PC-9 (cell line): ENCODE data around the gene ADGRD1. TPM values are rescaled to one million over a fixed set of nuclear protein-coding genes. Genes with fewer than 3 reads are reported as not detected.

Source experiments
- BruUV-seq: library from RNA; stranded (reverse); fragments of 400-500 nt; replicated peaks from 2 replicates; lab custom pipeline; 2021; lab: Mats Ljungman, UMichigan
- CTCF ChIA-PET: fragments of 300-600 bp; sonication (Branson Sonifier 250); formaldehyde crosslinking; loops from one replicate; lab custom pipeline; 2022; ENCODE audit warnings: antibody characterized with exemption; lab: Charles Lee
- POLR2A ChIA-PET: fragments of 300-600 bp; sonication (Branson Sonifier 250); formaldehyde crosslinking; loops from one replicate; lab custom pipeline; 2022; ENCODE audit warnings: antibody characterized with exemption; ENCODE audit not compliant: unreplicated experiment; lab: Charles Lee
- DNase-seq, 2 experiments: peaks; one replicate each; pipeline versions ENCODE4 v3.0.0 to v3.0.0-alpha.2; 2015 to 2022; ENCODE audit warnings: mixed read lengths in 1 of 2
- H2AFZ ChIP-seq: fragments of 200-600 bp; sonication (generic); 2 replicates; pipeline ENCODE4 v1.8.1; 2017; ENCODE audit warnings: antibody characterized with exemption
- H3F3A ChIP-seq: fragments of 200-600 bp; sonication (generic); 2 replicates; pipeline ENCODE4 v1.8.1; 2017; ENCODE audit warnings: antibody characterized with exemption, mild to moderate bottlenecking, low read depth; ENCODE audit not compliant: insufficient read depth
- H3K27ac ChIP-seq: fragments of 200-600 bp; sonication (generic); 2 replicates; pipeline ENCODE4 v1.6.1; 2016; ENCODE audit warnings: mixed run types
- H3K27me3 ChIP-seq: fragments of 200-600 bp; sonication (generic); 2 replicates; pipeline ENCODE4 v1.6.1; 2016; ENCODE audit warnings: low read depth, mixed run types; ENCODE audit not compliant: insufficient read depth
- H3K36me3 ChIP-seq: fragments of 200-600 bp; sonication (generic); 2 replicates; pipeline ENCODE4 v1.6.1; 2016; ENCODE audit warnings: low read depth, mixed run types
- H3K4me1 ChIP-seq: fragments of 200-600 bp; sonication (generic); replicated peaks from 2 replicates; pipeline ENCODE4 v1.6.1; 2016; ENCODE audit warnings: mixed run types; ENCODE audit not compliant: insufficient read depth
- H3K4me2 ChIP-seq: fragments of 200-600 bp; sonication (generic); 2 replicates; pipeline ENCODE4 v1.6.1; 2017; ENCODE audit warnings: mixed run types
- H3K4me3 ChIP-seq: fragments of 200-600 bp; sonication (generic); 2 replicates; pipeline ENCODE4 v1.6.1; 2016; ENCODE audit warnings: mixed run types
- H3K79me2 ChIP-seq: fragments of 200-600 bp; sonication (generic); 2 replicates; pipeline ENCODE4 v1.6.1; 2017; ENCODE audit warnings: low read depth, mixed run types
- H3K9me2 ChIP-seq: fragments of 200-600 bp; sonication (generic); 2 replicates; pipeline ENCODE4 v1.8.1; 2017; ENCODE audit warnings: mild to moderate bottlenecking; ENCODE audit not compliant: insufficient read depth
- H3K9me3 ChIP-seq: fragments of 200-600 bp; sonication (generic); 2 replicates; pipeline ENCODE4 v1.8.1; 2016; ENCODE audit warnings: low read depth; ENCODE audit not compliant: insufficient read depth
- H4K20me1 ChIP-seq: fragments of 200-600 bp; sonication (generic); 2 replicates; pipeline ENCODE4 v1.8.1; 2017; ENCODE audit not compliant: insufficient read depth
- CTCF ChIP-seq: fragments of 200-600 bp; sonication (generic); conservative IDR thresholded peaks from 2 replicates; pipeline ENCODE4 v1.6.1; 2017; ENCODE audit warnings: mixed run types, antibody characterized with exemption, mild to moderate bottlenecking, moderate library complexity
- EZH2 ChIP-seq: fragments of 200-600 bp; sonication (generic); IDR thresholded peaks from 2 replicates; pipeline ENCODE4 v1.8.0; 2017; ENCODE audit warnings: antibody characterized with exemption, low read depth
- intact Hi-C: fragments of 100-400 bp; cut with micrococcal nuclease; formaldehyde crosslinking; loops from one replicate; pipeline ENCODE4 v1.10.0; 2022; ENCODE audit not compliant: unreplicated experiment
- total RNA-seq: library from RNA; stranded (reverse); gene quantifications from 2 replicates; pipeline ENCODE4 v1.2.3, GENCODE V29; 2021

Gene ADGRD1
- total RNA-seq, 1 experiment from 2014 or later, result not detected

DNA sequence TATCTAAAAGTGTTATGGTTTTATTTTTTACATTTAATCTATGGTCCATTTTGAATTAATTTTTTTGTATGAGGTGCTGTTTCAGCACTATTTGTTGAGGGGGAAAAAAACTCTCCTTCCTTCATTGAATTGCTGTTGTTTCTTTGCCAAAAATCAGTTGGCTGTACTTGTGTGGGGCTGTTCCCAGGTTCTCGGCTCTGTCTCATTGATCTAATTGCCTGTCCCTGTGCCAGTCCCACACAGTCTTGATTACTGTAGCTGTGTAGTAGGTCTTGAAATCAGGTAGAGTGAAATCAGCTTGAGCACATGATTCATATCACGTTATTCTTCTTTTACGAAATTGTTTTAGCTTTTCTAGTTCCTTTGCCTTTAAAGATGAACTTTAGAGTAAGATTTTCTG, 109.7 kb downstream of the ADGRD1 start:
- intact Hi-C loops, result no loop called here
- CTCF ChIA-PET, result no interaction called here
- Histone ChIP-seq H3K4me2 (no peak overlapping the region), H3F3A (no peaks in the 10 kb centered on the region), H3K27ac (no peak overlapping the region), H3K9me2 (no peaks in the 10 kb centered on the region), H3K4me3 (no peak overlapping the region), H4K20me1 (no peaks in the 10 kb centered on the region), H2AFZ (no peak overlapping the region), H3K27me3 (peaks cover 94% of the 10 kb centered on the region), H3K4me1 (no peaks in the 10 kb centered on the region), H3K9me3 (no peaks in the 10 kb centered on the region), H3K79me2 (no peaks in the 10 kb centered on the region), H3K36me3 (no peaks in the 10 kb centered on the region)
- POLR2A ChIA-PET, result no interaction called here
- DNase-seq, result no peak
- TF ChIP-seq EZH2 (no peak), CTCF (no peak)
- BruUV-seq, result no TSS peak

DNA sequence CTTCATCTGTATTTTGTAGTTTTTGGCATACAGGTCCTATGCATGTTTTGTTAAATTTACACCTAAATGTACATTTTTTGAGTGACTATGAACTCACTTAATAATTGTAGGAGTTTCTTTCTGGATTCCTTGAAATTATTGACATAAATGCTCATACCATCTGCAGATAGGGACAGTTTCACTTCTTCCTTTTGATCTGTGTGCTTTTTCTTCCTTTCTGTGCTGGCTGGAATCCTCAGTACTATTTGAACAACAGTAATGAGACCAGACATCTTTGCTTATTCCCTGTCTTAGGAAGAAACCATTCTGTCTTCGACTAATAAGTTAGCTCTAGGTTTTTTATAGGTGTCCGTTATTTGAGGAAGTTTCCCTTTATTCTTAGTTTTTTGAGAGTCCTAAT, 110.3 kb downstream of the ADGRD1 start:
- no peaks in the 10 kb centered on the region for H3K9me2 ChIP-seq
- no peaks in the 10 kb centered on the region for H3K36me3 ChIP-seq
- no peaks in the 10 kb centered on the region for H3K4me1 ChIP-seq
- no peak overlapping the region for H3K27ac ChIP-seq
- H3K4me2 ChIP-seq, result no peak overlapping the region
- no peak for DNase-seq
- no peaks in the 10 kb centered on the region for H4K20me1 ChIP-seq
- no peak overlapping the region for H2AFZ ChIP-seq
- intact Hi-C loops, result no loop called here
- BruUV-seq, result no TSS peak
- no peaks in the 10 kb centered on the region for H3K9me3 ChIP-seq
- ChIA-PET POLR2A (no interaction called here), CTCF (no interaction called here)
- peaks cover 95% of the 10 kb centered on the region for H3K27me3 ChIP-seq
- H3K79me2 ChIP-seq, result no peaks in the 10 kb centered on the region
- no peak overlapping the region for H3K4me3 ChIP-seq
- no peaks in the 10 kb centered on the region for H3F3A ChIP-seq
- TF ChIP-seq EZH2, result no peak
- no peak for TF ChIP-seq CTCF

DNA sequence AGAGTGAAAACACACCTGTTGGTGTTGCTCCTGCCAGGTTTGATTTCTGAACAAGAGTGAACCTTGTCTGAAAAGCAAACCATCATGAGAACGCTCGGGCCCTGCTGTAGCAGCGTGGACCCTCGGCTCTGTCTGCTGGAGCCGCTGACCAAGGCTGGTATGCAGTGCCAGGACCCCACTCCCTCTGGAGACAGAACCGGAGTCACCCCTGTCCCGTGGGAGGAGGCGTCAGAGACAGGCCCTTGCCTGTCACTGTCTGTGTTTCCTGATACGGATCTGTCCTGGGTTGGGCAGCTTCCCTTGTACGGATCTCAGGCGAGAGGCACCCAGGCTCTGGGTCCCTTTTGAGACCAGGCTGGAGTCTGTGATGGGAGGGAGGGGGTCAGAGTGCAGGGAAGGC, 111.6 kb downstream of the ADGRD1 start:
- Histone ChIP-seq H3F3A (no peaks in the 10 kb centered on the region), H3K9me2 (no peaks in the 10 kb centered on the region), H3K9me3 (no peaks in the 10 kb centered on the region), H3K36me3 (no peaks in the 10 kb centered on the region), H3K4me1 (no peaks in the 10 kb centered on the region), H2AFZ (no peak overlapping the region), H3K4me2 (no peak overlapping the region), H3K27me3 (peaks cover 81% of the 10 kb centered on the region), H3K79me2 (no peaks in the 10 kb centered on the region), H4K20me1 (no peaks in the 10 kb centered on the region), H3K27ac (no peak overlapping the region), H3K4me3 (no peak overlapping the region)
- TF ChIP-seq CTCF (no peak), EZH2 (no peak)
- intact Hi-C loops, result no loop called here
- no peak for DNase-seq
- ChIA-PET CTCF (no interaction called here), POLR2A (no interaction called here)
- no TSS peak for BruUV-seq
